Activated CD4-positive, alpha-beta T cell treated with anti-CD3 and anti-CD28 coated beads, Interleukin-2, amount 50 U/mL, for 16 hours (primary cell): ENCODE results near the gene TSPEAR.

Experiments
- DNase-seq: peaks from one replicate; pipeline ENCODE4 v3.0.0-alpha.2; 2020

The TSPEAR gene

GRCh38 chr21:44539046-44539445 lies 172.3 kb downstream of the TSPEAR start:
- no peak for DNase-seq

GRCh38 chr21:44537930-44538911 lies 173.2 kb downstream of the TSPEAR start:
- no peak for DNase-seq

DNA sequence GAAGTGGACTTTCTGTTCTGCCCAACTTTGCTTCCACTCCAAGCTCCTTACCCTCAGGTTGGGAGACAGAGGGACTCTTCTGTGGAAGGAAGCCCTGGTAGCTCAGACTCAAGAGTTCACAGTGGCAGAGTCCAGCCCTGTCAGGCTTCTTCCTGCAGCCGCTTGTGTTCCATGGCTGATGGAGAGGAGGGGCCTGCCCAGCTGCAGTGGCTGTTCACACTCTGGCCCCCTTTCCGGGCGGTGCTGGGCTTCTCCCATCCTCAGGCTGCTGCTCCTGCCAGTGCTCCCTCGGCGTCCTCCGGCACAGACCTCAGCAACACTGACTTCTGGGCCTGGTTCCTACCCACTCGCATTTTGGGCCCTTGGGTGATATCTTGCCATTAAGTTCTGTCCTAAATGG lies 175.4 kb downstream of the TSPEAR start:
- no peak for DNase-seq

GRCh38 chr21:44534688-44535087 lies 176.7 kb downstream of the TSPEAR start:
- DNase-seq = no peak

GRCh38 chr21:44533891-44534627 lies 177.3 kb downstream of the TSPEAR start:
- no peak for DNase-seq

DNA sequence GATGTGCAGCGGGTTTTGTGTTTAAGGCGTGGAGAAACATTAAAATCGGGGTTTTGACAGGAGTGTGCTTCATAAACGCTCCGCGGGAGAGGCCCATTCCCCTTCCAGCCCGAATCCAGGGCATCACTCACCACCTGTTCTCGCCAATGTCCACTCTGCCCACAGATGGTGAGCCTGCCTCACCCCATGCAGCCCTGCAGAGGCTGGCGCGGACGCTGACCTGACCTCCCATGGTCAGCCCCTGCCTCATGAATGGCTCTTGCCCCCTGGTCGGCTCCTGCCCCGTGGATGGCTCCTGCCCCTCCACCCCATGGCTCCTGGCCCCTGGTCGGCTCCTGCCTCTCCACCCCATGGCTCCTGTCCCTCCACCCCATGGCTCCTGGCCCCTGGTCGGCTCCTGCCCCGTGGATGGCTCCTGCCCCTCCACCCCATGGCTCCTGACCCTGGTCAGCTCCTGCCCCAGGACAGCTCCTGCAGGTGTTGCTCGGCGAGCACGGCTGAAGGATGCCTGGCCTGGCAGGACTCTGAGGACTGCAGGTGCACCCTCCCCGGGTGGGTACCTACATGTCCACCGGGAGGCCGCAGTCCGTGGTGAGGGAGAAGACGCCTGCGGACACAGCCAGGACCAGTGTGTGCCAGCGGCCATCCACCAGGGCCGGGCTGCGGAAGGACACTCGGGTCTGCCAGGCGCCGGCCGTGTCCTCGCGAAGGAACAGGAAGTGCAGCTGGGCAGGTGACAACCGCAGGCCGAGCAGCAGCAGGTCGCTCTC lies 178.1 kb downstream of the TSPEAR start:
- no peak for DNase-seq

DNA sequence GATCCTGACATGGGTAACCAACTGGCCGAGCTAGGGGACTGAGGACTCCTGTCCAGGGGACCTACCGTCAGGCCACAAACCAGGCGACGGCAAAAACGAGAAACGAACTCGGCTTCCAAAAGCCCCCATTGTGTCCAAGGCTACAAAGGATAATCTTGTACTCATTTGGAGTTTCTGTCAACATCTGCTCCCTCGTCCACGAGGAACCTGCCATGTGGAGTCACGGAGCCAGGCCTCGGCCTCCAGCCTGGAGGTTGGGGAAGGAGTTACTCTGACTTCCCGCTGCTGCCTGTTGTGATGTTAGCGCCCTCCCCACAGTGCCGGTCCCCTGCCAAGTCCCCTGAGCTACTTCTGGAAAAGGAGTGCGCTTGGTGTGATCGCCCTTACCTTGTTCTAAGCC lies 178.7 kb downstream of the TSPEAR start:
- no peak for DNase-seq

DNA sequence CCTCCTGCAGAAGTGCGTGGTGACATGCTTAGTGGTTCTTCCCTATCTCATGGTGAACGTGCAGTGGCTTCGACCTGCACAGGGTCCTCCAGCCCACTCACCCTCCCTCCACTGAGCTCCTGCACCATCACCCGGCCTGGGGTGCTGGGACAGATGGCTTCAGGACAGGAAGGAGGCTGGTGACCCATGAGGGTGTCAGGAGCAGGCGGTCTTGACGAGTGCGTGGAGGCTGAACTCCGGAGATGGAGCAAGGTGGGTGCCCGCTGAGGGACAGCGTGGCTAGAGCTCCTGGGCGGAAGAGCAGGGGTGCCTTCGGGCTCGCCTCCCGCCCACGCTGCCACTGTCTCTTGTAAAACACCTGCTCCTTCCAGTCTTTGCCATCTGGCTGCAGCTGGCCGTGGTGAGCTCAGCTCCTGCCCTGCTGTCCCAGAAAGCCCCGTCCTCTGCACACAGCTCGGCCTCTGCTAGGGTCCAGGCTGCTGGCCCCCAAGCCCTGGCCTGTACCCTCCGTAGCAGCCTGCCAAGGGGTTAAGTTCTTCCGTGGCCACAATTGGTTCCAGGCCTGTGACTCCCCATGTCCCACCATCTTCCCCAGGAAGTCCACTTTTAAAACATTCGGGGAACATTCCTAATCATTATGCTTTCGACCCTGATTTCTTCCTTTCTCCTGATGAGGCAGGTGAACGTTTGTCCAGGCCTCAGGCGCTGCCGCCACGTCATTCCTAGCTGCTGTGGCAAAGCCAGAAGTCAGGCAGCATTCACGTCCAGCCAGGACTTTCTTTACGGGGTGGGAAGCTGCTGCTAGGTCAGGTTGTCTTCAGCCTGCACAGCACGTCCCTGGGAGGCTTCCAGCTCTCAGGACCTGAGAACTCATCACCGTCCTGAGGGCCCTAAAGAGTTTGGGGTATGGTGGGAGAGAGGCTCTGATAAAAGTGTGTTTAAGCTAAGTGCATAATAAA lies 179.5 kb downstream of the TSPEAR start:
- DNase-seq = no peak

- DNase-seq = no peak
These were observed 180.3 kb downstream of the TSPEAR start for GRCh38 chr21:44530903-44531605.

- no peak for DNase-seq
These were observed 181.0 kb downstream of the TSPEAR start for GRCh38 chr21:44530221-44530902.

GRCh38 chr21:44529503-44530125 lies 181.8 kb downstream of the TSPEAR start:
- DNase-seq = no peak

- DNase-seq = no peak
These were observed 182.4 kb downstream of the TSPEAR start for GRCh38 chr21:44529011-44529421.

DNA sequence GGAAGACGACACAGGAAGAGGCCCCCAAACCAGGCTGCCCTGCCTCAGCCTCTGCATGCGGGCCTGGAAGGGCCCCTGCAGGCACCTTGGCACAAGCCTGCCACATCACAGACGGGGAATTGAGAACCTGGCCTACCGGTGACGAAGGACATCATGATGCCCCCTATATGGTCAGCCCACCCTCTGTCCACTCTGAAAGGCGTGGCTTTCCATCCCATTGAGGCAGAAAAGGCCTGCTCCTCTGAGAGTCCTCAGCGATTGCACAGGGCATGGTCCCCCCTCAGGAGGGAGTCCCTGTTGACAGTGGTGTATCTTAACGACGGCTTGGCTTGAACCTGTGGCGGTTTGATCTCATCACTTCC lies 182.8 kb downstream of the TSPEAR start:
- DNase-seq = no peak

DNA sequence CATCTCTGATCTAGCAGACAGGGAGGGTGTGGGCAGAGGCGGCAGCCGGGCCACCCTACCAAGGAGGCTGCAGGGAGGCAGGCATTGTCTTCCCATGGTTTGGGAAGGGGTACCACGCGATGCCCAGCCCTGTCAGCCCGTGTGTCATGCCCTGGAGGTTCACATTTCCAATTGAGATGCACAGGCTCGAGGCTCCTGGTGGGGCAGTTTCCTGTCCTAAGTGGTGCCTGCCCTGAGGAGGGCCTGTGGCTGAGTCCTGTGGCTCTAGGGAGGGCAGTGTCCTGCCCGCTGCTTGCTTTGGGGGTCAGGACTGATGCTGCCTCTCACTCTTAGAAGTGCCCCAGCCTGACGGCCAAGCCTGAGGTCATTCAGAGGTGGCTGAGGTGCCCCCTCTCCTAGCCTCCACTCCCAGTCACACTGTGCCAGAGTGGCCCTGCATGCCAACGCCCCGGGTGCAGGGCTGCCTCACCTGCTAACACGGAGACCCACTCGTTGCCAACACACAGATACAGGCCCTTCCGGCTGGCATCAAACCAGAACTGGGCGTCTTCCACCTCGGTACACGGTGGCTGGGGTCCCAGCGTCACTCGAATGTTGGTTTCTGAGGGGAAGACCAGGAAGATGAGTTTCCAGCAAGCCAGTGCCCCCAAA lies 183.3 kb downstream of the TSPEAR start:
- no peak for DNase-seq

- DNase-seq = no peak
These were observed 184.0 kb downstream of the TSPEAR start for GRCh38 chr21:44527156-44527982.

GRCh38 chr21:44526096-44526997 lies 185.0 kb downstream of the TSPEAR start:
- no peak for DNase-seq

GRCh38 chr21:44525391-44526095 lies 185.8 kb downstream of the TSPEAR start:
- no peak for DNase-seq
